CD4-positive, alpha-beta T cell treated with Interferon alpha-2 for 1 hour (primary cell): ENCODE measurements around the gene ADGRV1.
"Not testable (repeated sequence)": the region's sequence is repeated elsewhere in the genome, so short reads cannot be mapped to it uniquely, and the experiment has no call there.

Experiments used
- DNase-seq, 2 donors: peaks; one replicate each; pipeline ENCODE4 v3.0.0-alpha.2; 2020 to 2022

The ADGRV1 gene

GRCh38 chr5:90912476-90912875, 353.9 kb downstream of the ADGRV1 start:
- no peak for DNase-seq

GRCh38 chr5:90915393-90915792, 356.8 kb downstream of the ADGRV1 start:
- no peak for DNase-seq

- no peak for DNase-seq
Measured at GRCh38 chr5:90916947-90917800, 358.6 kb downstream of the ADGRV1 start.

- DNase-seq = no peak
Measured at GRCh38 chr5:90917928-90918668, 359.5 kb downstream of the ADGRV1 start.

- DNase-seq = no peak
Measured at GRCh38 chr5:90921418-90921973, 362.9 kb downstream of the ADGRV1 start.

- not testable (repeated sequence) for DNase-seq
Measured at GRCh38 chr5:90924222-90924621, 365.6 kb downstream of the ADGRV1 start.

- DNase-seq = not testable (repeated sequence)
Measured at GRCh38 chr5:90929013-90929839, 370.6 kb downstream of the ADGRV1 start.

- no peak for DNase-seq
Measured at GRCh38 chr5:90930062-90930461, 371.5 kb downstream of the ADGRV1 start.

GRCh38 chr5:90930756-90931431, 372.3 kb downstream of the ADGRV1 start:
- no peak for DNase-seq

- peak; percentile 17 to 49 for DNase-seq
Measured at GRCh38 chr5:90932052-90932699, 373.6 kb downstream of the ADGRV1 start.

GRCh38 chr5:90933298-90933697, 374.7 kb downstream of the ADGRV1 start:
- DNase-seq = no peak

GRCh38 chr5:90934091-90934719, 375.6 kb downstream of the ADGRV1 start:
- DNase-seq = no peak

GRCh38 chr5:90934738-90935137, 376.1 kb downstream of the ADGRV1 start:
- no peak for DNase-seq

GRCh38 chr5:90939211-90939610, 380.6 kb downstream of the ADGRV1 start:
- DNase-seq = no peak

- DNase-seq = peak; percentile 4 to 50
Measured at GRCh38 chr5:90940227-90940995, 381.8 kb downstream of the ADGRV1 start.

- no peak for DNase-seq
Measured at GRCh38 chr5:90941002-90941720, 382.6 kb downstream of the ADGRV1 start.

- no peak for DNase-seq
Measured at GRCh38 chr5:90944116-90944515, 385.5 kb downstream of the ADGRV1 start.

GRCh38 chr5:90947667-90948066, 389.1 kb downstream of the ADGRV1 start:
- no peak for DNase-seq

GRCh38 chr5:90948969-90949368, 390.4 kb downstream of the ADGRV1 start:
- no peak for DNase-seq
